HUES6 (cell line): ENCODE results near the gene STX18.

Source experiments
- H3K27ac ChIP-seq: 2 replicates; pipeline ENCODE4 v1.7.0; 2013; ENCODE audit warnings: low read depth, mild to moderate bottlenecking, low read length, inconsistent platforms
- H3K27me3 ChIP-seq: 2 replicates; pipeline ENCODE4 v1.6.1; 2013; ENCODE audit warnings: low read length; ENCODE audit not compliant: control insufficient read depth, insufficient read depth
- H3K36me3 ChIP-seq: 2 replicates; pipeline ENCODE4 v1.6.1; 2013; ENCODE audit warnings: low read length; ENCODE audit not compliant: control insufficient read depth, insufficient read depth
- H3K4me1 ChIP-seq: 2 replicates; pipeline ENCODE4 v1.6.1; 2013; ENCODE audit warnings: low read length; ENCODE audit not compliant: control insufficient read depth, insufficient read depth
- H3K4me3 ChIP-seq: 2 replicates; pipeline ENCODE4 v1.5.1; 2013; ENCODE audit warnings: low read depth, low read length
- H3K9ac ChIP-seq: one replicate; pipeline ENCODE4 v1.6.1; 2013; ENCODE audit warnings: mild to moderate bottlenecking, low read length
- H3K9me3 ChIP-seq: 2 replicates; pipeline ENCODE4 v1.6.1; 2013; ENCODE audit warnings: low read depth, low read length; ENCODE audit not compliant: control insufficient read depth, insufficient read depth

Gene STX18

GRCh38 chr4:4409416-4410115 is 132.3 kb downstream of the STX18 start:
- Histone ChIP-seq H3K9me3 (no peaks in the 10 kb centered on the region), H3K27me3 (no peaks in the 10 kb centered on the region), H3K36me3 (peaks cover 9% of the 10 kb centered on the region; the same call in 1 of the 2 replicates), H3K4me3 (no peak overlapping the region), H3K9ac (no peak overlapping the region), H3K4me1 (peaks cover 4% of the 10 kb centered on the region; the same call in 1 of the 2 replicates), H3K27ac (no peak overlapping the region)

DNA sequence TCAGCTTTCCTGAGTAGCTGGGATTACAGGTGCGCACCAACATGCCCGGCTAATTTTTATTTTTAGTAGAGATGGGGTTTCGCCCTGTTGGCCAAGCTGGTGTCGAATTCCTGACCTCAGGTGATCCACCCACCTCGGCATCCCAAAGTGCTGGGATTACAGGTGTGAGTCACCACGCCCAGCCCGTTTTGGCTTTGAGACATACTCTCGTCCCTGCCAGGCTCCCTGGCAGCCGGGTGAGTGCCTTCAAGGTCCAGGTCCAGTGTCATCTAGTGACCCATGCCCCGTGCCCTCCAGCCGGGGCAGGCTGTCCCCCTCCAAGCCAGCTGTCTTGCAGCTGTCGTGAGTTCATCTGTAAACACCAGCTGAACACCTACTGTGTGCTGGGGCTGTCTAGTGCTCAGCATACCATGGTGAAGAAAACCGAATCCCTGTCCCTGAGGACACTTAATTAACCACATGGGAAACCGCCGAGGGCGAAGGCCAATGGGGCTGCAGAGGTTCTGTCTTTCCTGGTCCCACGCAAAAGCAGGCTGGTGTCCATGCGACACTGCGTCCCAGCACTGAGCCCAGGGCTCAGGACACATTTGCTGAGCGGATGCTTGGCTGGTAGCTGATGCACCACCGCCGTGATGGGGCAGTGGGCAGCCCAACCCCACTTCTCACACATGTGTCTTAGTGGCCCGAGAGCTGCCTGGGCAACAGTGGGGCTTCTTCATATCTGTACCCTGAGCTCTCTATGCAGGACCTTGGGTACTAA is 133.1 kb downstream of the STX18 start:
- Histone ChIP-seq H3K9me3 (no peaks in the 10 kb centered on the region), H3K27me3 (no peaks in the 10 kb centered on the region), H3K9ac (no peak overlapping the region)

GRCh38 chr4:4408132-4408523 is 133.7 kb downstream of the STX18 start:
- Histone ChIP-seq H3K4me1 (peaks cover 4% of the 10 kb centered on the region; the same call in 1 of the 2 replicates), H3K36me3 (peaks cover 9% of the 10 kb centered on the region; the same call in 1 of the 2 replicates), H3K9me3 (no peaks in the 10 kb centered on the region), H3K4me3 (no peak overlapping the region), H3K27me3 (no peaks in the 10 kb centered on the region), H3K9ac (no peak overlapping the region), H3K27ac (no peak overlapping the region)

More for the DNA sequence above, 133.1 kb downstream of the STX18 start:
- peaks cover 4% of the 10 kb centered on the region; the same call in 1 of the 2 replicates for H3K4me1 ChIP-seq
- peaks cover 9% of the 10 kb centered on the region; the same call in 1 of the 2 replicates for H3K36me3 ChIP-seq
- no peak overlapping the region for H3K27ac ChIP-seq
- H3K4me3 ChIP-seq = no peak overlapping the region

DNA sequence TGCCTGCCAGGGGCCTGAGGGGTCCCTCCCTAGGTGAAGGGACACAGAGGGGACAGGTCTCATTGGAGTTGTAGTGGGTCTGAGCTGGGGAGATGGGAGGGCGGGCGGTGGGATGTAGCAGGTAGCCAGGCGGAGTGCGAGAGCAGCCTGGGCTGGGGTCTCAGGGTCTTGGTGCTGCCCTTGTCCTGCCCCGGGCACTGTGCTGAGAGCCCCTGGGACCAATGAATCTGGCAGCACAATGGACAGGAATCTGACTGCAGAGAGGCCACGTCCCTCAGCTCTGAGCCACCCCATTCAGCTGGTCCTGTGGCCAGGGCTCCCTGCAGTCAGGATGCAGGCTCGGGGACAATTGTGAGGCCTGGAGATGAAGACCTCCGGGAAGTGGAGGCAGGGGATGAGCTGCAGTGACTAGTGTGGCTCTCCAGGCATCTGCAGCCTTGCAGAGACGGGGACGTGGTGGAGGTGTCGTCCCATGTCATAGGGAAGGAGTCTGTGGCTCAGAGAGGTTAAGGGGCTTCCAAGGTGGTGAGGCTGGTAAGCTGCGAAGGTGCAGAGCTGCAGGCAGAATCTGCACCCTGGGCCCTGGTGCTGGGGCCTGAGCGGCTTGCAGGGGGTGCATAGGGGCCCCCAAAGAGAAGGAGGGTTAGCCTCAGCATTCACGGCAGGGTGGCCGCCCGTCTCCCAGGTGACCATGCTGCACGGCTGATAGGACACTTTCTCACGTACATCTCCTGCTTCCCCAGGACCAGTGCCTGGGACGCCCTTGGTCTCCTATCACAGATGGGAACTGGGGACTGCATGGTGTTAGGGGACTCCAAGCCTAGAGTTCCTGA is 134.3 kb downstream of the STX18 start:
- Histone ChIP-seq H3K27me3 (no peaks in the 10 kb centered on the region), H3K4me1 (peaks cover 4% of the 10 kb centered on the region; the same call in 1 of the 2 replicates), H3K27ac (no peak overlapping the region), H3K9ac (no peak overlapping the region), H3K4me3 (no peak overlapping the region), H3K36me3 (peaks cover 9% of the 10 kb centered on the region; the same call in 1 of the 2 replicates), H3K9me3 (no peaks in the 10 kb centered on the region)

DNA sequence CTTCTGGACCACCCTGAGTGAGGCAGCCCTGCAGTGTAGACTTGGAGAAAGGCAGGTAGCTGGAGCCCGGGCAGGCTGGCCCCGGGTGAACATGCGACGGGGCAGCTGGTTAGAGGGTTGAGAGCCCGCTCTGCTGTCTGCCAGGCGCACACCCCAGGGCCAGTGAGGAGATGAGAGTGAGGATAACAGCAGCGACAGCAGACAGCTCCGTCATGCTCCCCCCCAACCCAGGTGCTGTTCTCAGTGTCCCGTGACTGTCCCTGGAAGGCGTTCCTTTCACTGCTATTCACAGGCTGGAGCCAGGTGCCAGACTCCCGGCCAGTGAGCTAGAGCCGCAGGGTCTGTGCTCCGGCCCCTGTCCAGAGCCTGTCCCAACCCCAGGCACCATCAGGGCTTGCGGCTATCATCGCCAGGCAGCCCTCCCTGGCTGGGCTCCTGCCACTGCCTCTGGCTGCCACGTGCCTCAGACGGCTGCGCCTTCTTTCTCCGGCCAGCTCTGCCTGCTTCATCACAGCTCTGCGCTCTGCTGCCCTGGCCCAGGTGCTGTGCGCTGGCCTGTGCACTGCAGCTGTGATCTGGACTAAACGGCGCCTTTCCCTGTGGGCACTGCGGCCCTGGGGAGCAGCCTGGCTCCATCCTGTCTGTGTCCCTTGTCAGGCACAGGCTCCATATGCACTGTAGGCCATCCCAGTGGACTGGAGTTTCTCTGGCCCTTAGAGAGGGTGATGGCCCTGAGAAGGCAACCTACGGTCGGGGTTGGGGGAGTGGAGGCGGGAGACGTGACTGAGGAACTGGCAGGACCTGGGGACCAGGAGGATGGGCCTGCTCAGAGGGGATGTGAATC is 135.2 kb downstream of the STX18 start:
- peaks cover 4% of the 10 kb centered on the region; the same call in 1 of the 2 replicates for H3K4me1 ChIP-seq
- H3K9me3 ChIP-seq = no peaks in the 10 kb centered on the region
- H3K9ac ChIP-seq = no peak overlapping the region
- H3K36me3 ChIP-seq = peaks cover 9% of the 10 kb centered on the region; the same call in 1 of the 2 replicates
- H3K4me3 ChIP-seq = no peak overlapping the region
- no peak overlapping the region for H3K27ac ChIP-seq
- no peaks in the 10 kb centered on the region for H3K27me3 ChIP-seq

- Histone ChIP-seq H3K9ac (no peak overlapping the region), H3K27me3 (no peaks in the 10 kb centered on the region), H3K9me3 (no peaks in the 10 kb centered on the region), H3K4me1 (peaks cover 4% of the 10 kb centered on the region; the same call in 1 of the 2 replicates), H3K36me3 (peaks cover 6% of the 10 kb centered on the region; the same call in 1 of the 2 replicates), H3K4me3 (no peak overlapping the region), H3K27ac (no peak overlapping the region)
Measured at GRCh38 chr4:4405358-4405962, 136.4 kb downstream of the STX18 start.

DNA sequence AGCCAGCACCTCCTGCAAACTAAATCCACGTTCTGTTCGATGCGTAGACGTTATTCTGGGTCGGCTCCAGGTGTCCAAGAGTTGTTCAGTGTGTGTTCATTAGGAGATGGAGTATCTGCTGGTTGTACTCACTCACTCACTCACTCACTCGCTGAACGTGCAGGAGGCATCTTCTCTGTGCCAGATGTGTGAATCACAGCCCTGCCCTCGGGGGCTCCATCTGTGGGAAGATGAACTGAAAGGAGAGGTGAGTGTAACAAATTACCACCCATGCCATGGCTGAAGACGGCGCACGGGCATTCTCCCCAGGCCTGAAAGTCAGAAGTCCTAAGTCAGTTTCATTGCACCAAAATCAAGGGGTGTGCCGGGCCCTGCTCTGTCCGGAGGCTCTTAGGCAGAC is 138.9 kb downstream of the STX18 start:
- Histone ChIP-seq H3K27me3 (no peaks in the 10 kb centered on the region), H3K27ac (no peak overlapping the region), H3K9ac (no peak overlapping the region), H3K4me3 (no peak overlapping the region), H3K36me3 (no peaks in the 10 kb centered on the region; the same call in 1 of the 2 replicates), H3K9me3 (peaks cover 4% of the 10 kb centered on the region; the same call in 1 of the 2 replicates), H3K4me1 (no peaks in the 10 kb centered on the region; the same call in 1 of the 2 replicates)

DNA sequence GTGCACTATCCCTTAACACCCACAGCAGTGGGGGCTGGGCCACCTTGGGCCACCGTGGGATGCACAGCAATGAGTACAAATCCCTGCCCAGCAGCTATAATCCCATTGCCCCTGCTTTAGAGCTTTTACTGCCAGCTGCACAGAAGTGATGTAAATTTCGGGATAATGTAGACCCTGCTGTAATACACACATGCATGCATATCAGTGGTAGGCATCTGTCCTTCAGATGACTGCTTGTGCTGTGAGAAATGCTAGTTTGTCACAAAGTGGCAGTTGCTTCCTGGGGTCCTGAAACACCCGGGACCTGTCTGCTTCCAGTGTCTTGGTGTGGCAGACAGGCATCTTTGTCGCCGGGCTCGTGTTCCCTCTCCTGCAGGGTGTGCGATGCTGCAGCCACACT is 140.8 kb downstream of the STX18 start:
- H3K9me3 ChIP-seq = peaks cover 4% of the 10 kb centered on the region; the same call in 1 of the 2 replicates
- no peak overlapping the region for H3K4me3 ChIP-seq
- H3K36me3 ChIP-seq = no peaks in the 10 kb centered on the region; the same call in 1 of the 2 replicates
- H3K27ac ChIP-seq = no peak overlapping the region
- H3K27me3 ChIP-seq = peaks cover 3% of the 10 kb centered on the region; the same call in 1 of the 2 replicates
- peaks cover 14% of the 10 kb centered on the region for H3K4me1 ChIP-seq
- no peak overlapping the region for H3K9ac ChIP-seq

GRCh38 chr4:4398430-4398829 is 143.4 kb downstream of the STX18 start:
- Histone ChIP-seq H3K9me3 (peaks cover 4% of the 10 kb centered on the region; the same call in 1 of the 2 replicates), H3K36me3 (peaks cover 4% of the 10 kb centered on the region; the same call in 1 of the 2 replicates), H3K4me3 (no peak overlapping the region), H3K4me1 (peaks cover 20% of the 10 kb centered on the region), H3K27me3 (peaks cover 20% of the 10 kb centered on the region; the same call in 1 of the 2 replicates), H3K27ac (no peak overlapping the region), H3K9ac (no peak overlapping the region)
